ENCODE measurements around the gene GARIN5B. TPM values are rescaled to one million over a fixed set of nuclear protein-coding genes. Genes with fewer than 3 reads are reported as not detected.
A peak's percentile ranks its signal among the peaks of the same experiment; 100 is the strongest.

Gene GARIN5B
- total RNA-seq, 1 experiment from 2014 or later = not detected

GRCh38 chr19:55384920-55385723 is 22.1 kb upstream of the GARIN5B start:
- Histone ChIP-seq H3K9me3 (ENCODE audit: low read length) (no peaks in the 10 kb centered on the region), H3K4me3 (ENCODE audit: low read length) (peak overlapping the region; percentile 99), H2AFZ (ENCODE audit: low read length) (peak overlapping the region; percentile 74; the same call in 1 of the 2 replicates), H3K27me3 (ENCODE audit: low read length) (no peaks in the 10 kb centered on the region), H3K36me3 (ENCODE audit: insufficient read depth, low read length) (peaks cover 26% of the 10 kb centered on the region), H3K9me2 (replicated peaks; ENCODE audit: insufficient read depth, low read length) (no peaks in the 10 kb centered on the region), H3K9ac (ENCODE audit: low read length) (peak overlapping the region; percentile 83), H3K4me1 (ENCODE audit: low read length) (peaks cover 38% of the 10 kb centered on the region), H4K20me1 (ENCODE audit: insufficient read depth, low read depth, low read length) (peaks cover 40% of the 10 kb centered on the region), H3K4me2 (ENCODE audit: low read depth, low read length, poor library complexity, severe bottlenecking) (peak overlapping the region; percentile 92), H3K79me2 (ENCODE audit: low read length) (peaks cover 17% of the 10 kb centered on the region), H3K27ac (ENCODE audit: low read length) (peak overlapping the region; percentile 92)
- peak; percentile 99 for DNase-seq

GRCh38 chr19:55384131-55384919 is 21.3 kb upstream of the GARIN5B start, which contains the start of gene TMEM238:
TMEM238 (minus strand) TSS chr19:55384292; CDS start chr19:55384259, 33 bp downstream.
- Histone ChIP-seq H3K27ac (ENCODE audit: low read length) (peak within 1 kb of the TSS; percentile 92), H3K27me3 (ENCODE audit: low read length) (no peaks in the 10 kb centered on the region), H3K9ac (ENCODE audit: low read length) (peak within 1 kb of the TSS; percentile 83), H4K20me1 (ENCODE audit: insufficient read depth, low read depth, low read length) (peaks cover 37% of the 10 kb centered on the region), H3K4me3 (ENCODE audit: low read length) (peak within 1 kb of the TSS; percentile 99), H3K9me3 (ENCODE audit: low read length) (no peaks in the 10 kb centered on the region), H3K4me2 (ENCODE audit: low read depth, low read length, poor library complexity, severe bottlenecking) (peak within 1 kb of the TSS; percentile 92), H3K79me2 (ENCODE audit: low read length) (peaks cover 17% of the 10 kb centered on the region), H2AFZ (ENCODE audit: low read length) (peak within 1 kb of the TSS; percentile 58; the same call in 1 of the 2 replicates), H3K36me3 (ENCODE audit: insufficient read depth, low read length) (peaks cover 26% of the 10 kb centered on the region), H3K4me1 (ENCODE audit: low read length) (peaks cover 38% of the 10 kb centered on the region), H3K9me2 (replicated peaks; ENCODE audit: insufficient read depth, low read length) (no peaks in the 10 kb centered on the region)
- DNase-seq = peak; percentile 81

GRCh38 chr19:55383279-55384130 is 20.4 kb upstream of the GARIN5B start:
- peaks cover 23% of the 10 kb centered on the region for H3K36me3 ChIP-seq (ENCODE audit: insufficient read depth, low read length)
- no peaks in the 10 kb centered on the region for H3K9me3 ChIP-seq (ENCODE audit: low read length)
- H3K9me2 ChIP-seq (replicated peaks; ENCODE audit: insufficient read depth, low read length) = no peaks in the 10 kb centered on the region
- peaks cover 37% of the 10 kb centered on the region for H4K20me1 ChIP-seq (ENCODE audit: insufficient read depth, low read depth, low read length)
- peaks cover 17% of the 10 kb centered on the region for H3K79me2 ChIP-seq (ENCODE audit: low read length)
- DNase-seq = peak; percentile 93
- peak overlapping the region; percentile 35; the same call in 1 of the 2 replicates for H3K27ac ChIP-seq (ENCODE audit: low read length)
- peak overlapping the region; percentile 99 for H3K4me3 ChIP-seq (ENCODE audit: low read length)
- H3K4me1 ChIP-seq (ENCODE audit: low read length) = peaks cover 39% of the 10 kb centered on the region
- 0 out of 2 replicates have a peak overlapping the region, but pooled peaks have one; percentile 58 for H2AFZ ChIP-seq (ENCODE audit: low read length)
- peak overlapping the region; percentile 92 for H3K4me2 ChIP-seq (ENCODE audit: low read depth, low read length, poor library complexity, severe bottlenecking)
- no peaks in the 10 kb centered on the region for H3K27me3 ChIP-seq (ENCODE audit: low read length)
- H3K9ac ChIP-seq (ENCODE audit: low read length) = peak overlapping the region; percentile 83

- Histone ChIP-seq H3K9me3 (ENCODE audit: low read length) (no peaks in the 10 kb centered on the region), H3K4me1 (ENCODE audit: low read length) (peaks cover 44% of the 10 kb centered on the region), H3K79me2 (ENCODE audit: low read length) (peaks cover 17% of the 10 kb centered on the region), H3K9me2 (replicated peaks; ENCODE audit: insufficient read depth, low read length) (no peaks in the 10 kb centered on the region), H3K27me3 (ENCODE audit: low read length) (no peaks in the 10 kb centered on the region), H4K20me1 (ENCODE audit: insufficient read depth, low read depth, low read length) (peaks cover 34% of the 10 kb centered on the region), H2AFZ (ENCODE audit: low read length) (no peak overlapping the region), H3K4me2 (ENCODE audit: low read depth, low read length, poor library complexity, severe bottlenecking) (peak overlapping the region; percentile 70), H3K4me3 (ENCODE audit: low read length) (peak overlapping the region; percentile 64), H3K9ac (ENCODE audit: low read length) (peak overlapping the region; percentile 66), H3K27ac (ENCODE audit: low read length) (no peak overlapping the region), H3K36me3 (ENCODE audit: insufficient read depth, low read length) (peaks cover 14% of the 10 kb centered on the region)
- no peak for DNase-seq
Measured at GRCh38 chr19:55382522-55383054, 19.5 kb upstream of the GARIN5B start.

GRCh38 chr19:55382013-55382412 is 19.0 kb upstream of the GARIN5B start:
- Histone ChIP-seq H3K4me3 (ENCODE audit: low read length) (no peak overlapping the region), H3K27ac (ENCODE audit: low read length) (no peak overlapping the region), H3K9me2 (replicated peaks; ENCODE audit: insufficient read depth, low read length) (no peaks in the 10 kb centered on the region), H3K4me2 (ENCODE audit: low read depth, low read length, poor library complexity, severe bottlenecking) (no peak overlapping the region), H3K9me3 (ENCODE audit: low read length) (no peaks in the 10 kb centered on the region), H3K4me1 (ENCODE audit: low read length) (peaks cover 40% of the 10 kb centered on the region), H3K27me3 (ENCODE audit: low read length) (no peaks in the 10 kb centered on the region), H4K20me1 (ENCODE audit: insufficient read depth, low read depth, low read length) (peaks cover 30% of the 10 kb centered on the region), H3K9ac (ENCODE audit: low read length) (no peak overlapping the region), H3K36me3 (ENCODE audit: insufficient read depth, low read length) (peaks cover 9% of the 10 kb centered on the region), H3K79me2 (ENCODE audit: low read length) (peaks cover 12% of the 10 kb centered on the region), H2AFZ (ENCODE audit: low read length) (no peak overlapping the region)
- DNase-seq = no peak

- Histone ChIP-seq H3K79me2 (ENCODE audit: low read length) (no peaks in the 10 kb centered on the region), H4K20me1 (ENCODE audit: insufficient read depth, low read depth, low read length) (peaks cover 19% of the 10 kb centered on the region; the same call in 1 of the 2 replicates), H3K4me2 (ENCODE audit: low read depth, low read length, poor library complexity, severe bottlenecking) (no peak overlapping the region), H3K36me3 (ENCODE audit: insufficient read depth, low read length) (no peaks in the 10 kb centered on the region), H2AFZ (ENCODE audit: low read length) (no peak overlapping the region), H3K9me2 (replicated peaks; ENCODE audit: insufficient read depth, low read length) (no peaks in the 10 kb centered on the region), H3K27me3 (ENCODE audit: low read length) (no peaks in the 10 kb centered on the region), H3K4me3 (ENCODE audit: low read length) (no peak overlapping the region), H3K4me1 (ENCODE audit: low read length) (peaks cover 21% of the 10 kb centered on the region), H3K9me3 (ENCODE audit: low read length) (no peaks in the 10 kb centered on the region), H3K9ac (ENCODE audit: low read length) (no peak overlapping the region), H3K27ac (ENCODE audit: low read length) (no peak overlapping the region)
- DNase-seq = no peak
Measured at GRCh38 chr19:55379174-55379573, 16.1 kb upstream of the GARIN5B start.

- Histone ChIP-seq H3K4me3 (ENCODE audit: low read length) (no peak overlapping the region), H3K27ac (ENCODE audit: low read length) (no peak overlapping the region), H3K4me1 (ENCODE audit: low read length) (peaks cover 12% of the 10 kb centered on the region), H3K9ac (ENCODE audit: low read length) (0 out of 2 replicates have a peak overlapping the region, but pooled peaks have one; percentile 9), H4K20me1 (ENCODE audit: insufficient read depth, low read depth, low read length) (peaks cover 19% of the 10 kb centered on the region; the same call in 1 of the 2 replicates), H2AFZ (ENCODE audit: low read length) (no peak overlapping the region), H3K4me2 (ENCODE audit: low read depth, low read length, poor library complexity, severe bottlenecking) (no peak overlapping the region), H3K79me2 (ENCODE audit: low read length) (no peaks in the 10 kb centered on the region), H3K27me3 (ENCODE audit: low read length) (no peaks in the 10 kb centered on the region), H3K9me3 (ENCODE audit: low read length) (no peaks in the 10 kb centered on the region), H3K36me3 (ENCODE audit: insufficient read depth, low read length) (no peaks in the 10 kb centered on the region), H3K9me2 (replicated peaks; ENCODE audit: insufficient read depth, low read length) (no peaks in the 10 kb centered on the region)
- DNase-seq = no peak
Measured at GRCh38 chr19:55377356-55378131, 14.5 kb upstream of the GARIN5B start.
